MM.1S (cell line): ENCODE measurements around the gene BCOR.

ENCODE experiments used
- DNase-seq: peaks from one replicate; pipeline ENCODE4 v3.0.0-alpha.2; 2015
- H2AFZ ChIP-seq: fragments of 300-600 bp; sonication (generic); 2 replicates; pipeline ENCODE4 v1.6.0; 2016; ENCODE audit warnings: antibody characterized with exemption, low read length
- H3F3A ChIP-seq: fragments of 300-600 bp; sonication (generic); 2 replicates; pipeline ENCODE4 v1.6.1; 2016; ENCODE audit warnings: mild to moderate bottlenecking, antibody characterized with exemption, low read length, moderate library complexity, mixed read lengths; ENCODE audit not compliant: insufficient read depth
- H3K27ac ChIP-seq: fragments of 300-600 bp; sonication (generic); 2 replicates; pipeline ENCODE4 v1.5.1; 2016; ENCODE audit warnings: mild to moderate bottlenecking, low read length
- H3K27me3 ChIP-seq: fragments of 300-600 bp; sonication (generic); replicated peaks from 2 replicates; pipeline ENCODE4 v1.6.0; 2016; ENCODE audit warnings: low read length; ENCODE audit not compliant: insufficient read depth
- H3K36me3 ChIP-seq: fragments of 300-600 bp; sonication (generic); replicated peaks from 2 replicates; pipeline ENCODE4 v1.6.1; 2016; ENCODE audit warnings: mild to moderate bottlenecking, low read length, mixed read lengths; ENCODE audit not compliant: insufficient read depth
- H3K4me1 ChIP-seq: fragments of 300-600 bp; sonication (generic); 2 replicates; pipeline ENCODE4 v1.6.1; 2016; ENCODE audit warnings: low read length, mixed read lengths
- H3K4me2 ChIP-seq: fragments of 300-600 bp; sonication (generic); 2 replicates; pipeline ENCODE4 v1.6.0; 2016; ENCODE audit warnings: low read depth, low read length
- H3K4me3 ChIP-seq: fragments of 300-600 bp; sonication (generic); 2 replicates; pipeline ENCODE4 v1.5.1; 2016; ENCODE audit warnings: low read length, mixed read lengths
- H3K79me2 ChIP-seq: fragments of 300-600 bp; sonication (generic); 2 replicates; pipeline ENCODE4 v1.6.1; 2016; ENCODE audit warnings: mixed run types, low read length, mixed read lengths
- H3K9ac ChIP-seq: fragments of 300-600 bp; sonication (generic); 2 replicates; pipeline ENCODE4 v1.6.1; 2016; ENCODE audit warnings: low read length, mixed read lengths
- H3K9me2 ChIP-seq: fragments of 300-600 bp; sonication (generic); replicated peaks from 2 replicates; pipeline ENCODE4 v1.6.1; 2016; ENCODE audit warnings: mild to moderate bottlenecking, low read length, mixed read lengths; ENCODE audit not compliant: insufficient read depth
- H3K9me3 ChIP-seq: fragments of 300-600 bp; sonication (generic); replicated peaks from 2 replicates; pipeline ENCODE4 v1.6.1; 2016; ENCODE audit warnings: mild to moderate bottlenecking, low read length, mixed read lengths; ENCODE audit not compliant: insufficient read depth
- H4K20me1 ChIP-seq: fragments of 300-600 bp; sonication (generic); 2 replicates; pipeline ENCODE4 v1.6.1; 2016; ENCODE audit warnings: mild to moderate bottlenecking, low read length, moderate library complexity, mixed read lengths; ENCODE audit not compliant: insufficient read depth
- CTCF ChIP-seq: fragments of 300-600 bp; sonication (generic); IDR thresholded peaks from 2 replicates; pipeline ENCODE4 v1.5.1; 2016; ENCODE audit warnings: antibody characterized with exemption, low read length, mixed read lengths
- EZH2 ChIP-seq: fragments of 300-600 bp; sonication (generic); optimal IDR thresholded peaks from 2 replicates; pipeline ENCODE3; 2017; ENCODE audit warnings: low read depth, mild to moderate bottlenecking, antibody characterized with exemption, low read length, mixed read lengths
- EZH2phosphoT487 ChIP-seq: fragments of 300-600 bp; sonication (generic); IDR thresholded peaks from 2 replicates; pipeline ENCODE4 v1.6.1; 2018; ENCODE audit warnings: antibody characterized with exemption, low read length

Gene BCOR

GRCh38 chrX:40143987-40144386 is 46.2 kb upstream of the BCOR start:
- no peak overlapping the region for H3K27ac ChIP-seq

DNA sequence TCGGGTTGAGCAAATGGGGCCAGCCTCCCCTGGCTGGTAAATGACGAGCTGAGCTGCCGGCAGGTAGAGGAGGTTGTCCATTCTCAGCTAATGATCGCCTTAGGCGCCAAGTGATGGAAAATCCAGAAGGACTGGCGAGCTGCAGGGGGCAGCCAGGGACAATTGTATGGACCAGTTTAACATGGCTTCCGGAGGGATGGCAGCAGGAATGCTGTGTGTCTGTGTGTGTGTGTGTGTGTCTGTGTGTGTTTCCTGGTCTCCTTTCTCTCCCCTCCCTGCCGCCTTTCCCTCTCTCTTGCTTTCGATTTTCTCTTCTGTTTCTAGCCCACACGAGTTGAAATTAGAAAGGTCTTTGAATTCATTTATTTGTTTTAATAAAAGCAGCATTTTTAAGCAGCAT is 45.2 kb upstream of the BCOR start:
- Histone ChIP-seq H3F3A (no peaks in the 10 kb centered on the region), H3K9ac (no peak overlapping the region), H3K4me3 (no peak overlapping the region), H3K36me3 (no peaks in the 10 kb centered on the region), H3K4me1 (no peaks in the 10 kb centered on the region), H3K9me2 (no peaks in the 10 kb centered on the region), H3K79me2 (no peaks in the 10 kb centered on the region), H3K9me3 (no peaks in the 10 kb centered on the region), H2AFZ (no peak overlapping the region), H4K20me1 (no peaks in the 10 kb centered on the region), H3K27ac (no peak overlapping the region), H3K4me2 (no peak overlapping the region), H3K27me3 (no peaks in the 10 kb centered on the region)
- TF ChIP-seq EZH2 = no peak
- no peak for TF ChIP-seq EZH2phosphoT487
- no peak for TF ChIP-seq CTCF
- no peak for DNase-seq

More at GRCh38 chrX:40143987-40144386, 46.2 kb upstream of the BCOR start:
- no peak for DNase-seq
- Histone ChIP-seq H4K20me1 (no peaks in the 10 kb centered on the region), H3K79me2 (no peaks in the 10 kb centered on the region), H3K9me3 (no peaks in the 10 kb centered on the region), H3K27me3 (no peaks in the 10 kb centered on the region), H3K4me1 (no peaks in the 10 kb centered on the region), H3K36me3 (no peaks in the 10 kb centered on the region), H2AFZ (no peak overlapping the region), H3K4me3 (no peak overlapping the region), H3K9me2 (no peaks in the 10 kb centered on the region), H3F3A (no peaks in the 10 kb centered on the region), H3K9ac (no peak overlapping the region), H3K4me2 (no peak overlapping the region)
- TF ChIP-seq EZH2 = no peak
- TF ChIP-seq EZH2phosphoT487 = no peak
- no peak for TF ChIP-seq CTCF

- no peaks in the 10 kb centered on the region for H3F3A ChIP-seq
- no peaks in the 10 kb centered on the region for H3K36me3 ChIP-seq
- DNase-seq = no peak
- H3K4me1 ChIP-seq = no peaks in the 10 kb centered on the region
- H3K9ac ChIP-seq = no peak overlapping the region
- H3K27ac ChIP-seq = no peak overlapping the region
- H2AFZ ChIP-seq = no peak overlapping the region
- H3K4me2 ChIP-seq = no peak overlapping the region
- no peak for TF ChIP-seq EZH2
- no peak for TF ChIP-seq CTCF
- TF ChIP-seq EZH2phosphoT487 = no peak
- no peaks in the 10 kb centered on the region for H3K9me2 ChIP-seq
- H3K27me3 ChIP-seq = no peaks in the 10 kb centered on the region
- no peaks in the 10 kb centered on the region for H3K9me3 ChIP-seq
- no peaks in the 10 kb centered on the region for H3K79me2 ChIP-seq
- no peaks in the 10 kb centered on the region for H4K20me1 ChIP-seq
- no peak overlapping the region for H3K4me3 ChIP-seq
Observed at GRCh38 chrX:40142417-40142816, 44.7 kb upstream of the BCOR start.
